ENCODE data around the gene CRELD2.
A peak's percentile ranks its signal among the peaks of the same experiment; 100 is the strongest.

Gene CRELD2

DNA sequence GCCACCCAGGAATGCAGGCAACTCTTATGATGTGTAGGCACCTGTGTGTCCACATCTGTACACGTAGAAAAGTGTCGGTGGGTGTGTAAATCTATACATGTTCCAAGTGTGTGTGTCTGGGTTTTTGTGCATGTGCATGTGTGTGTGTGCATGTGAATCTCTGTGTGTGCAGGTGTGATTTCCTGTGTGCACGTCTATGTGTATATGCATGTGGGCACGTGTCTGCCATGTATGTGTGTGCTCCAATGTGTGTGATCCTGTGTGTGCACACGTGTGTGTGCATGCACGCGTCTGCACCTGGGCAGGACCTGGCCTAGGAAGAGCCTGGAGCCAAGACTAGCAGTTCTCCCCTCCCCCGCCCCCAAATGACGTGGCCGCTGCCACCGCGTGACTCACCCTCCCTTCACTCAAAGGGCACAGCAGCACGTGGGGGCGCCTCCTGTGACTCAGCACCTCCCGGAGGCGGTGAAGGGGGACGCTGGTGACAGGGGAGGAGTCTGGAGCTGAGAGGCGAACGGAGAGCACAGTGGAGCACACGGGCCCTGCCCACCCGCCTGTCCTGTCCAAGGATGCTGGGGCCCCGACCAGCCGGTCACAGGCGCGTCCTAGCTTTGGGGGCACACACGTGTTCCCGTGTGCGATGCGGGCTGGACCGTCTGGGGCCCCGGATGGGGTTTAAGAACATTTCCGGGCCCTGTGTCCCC is 52.2 kb downstream of the CRELD2 start:
- DNase-seq, result peak; percentile 79 to 83

DNA sequence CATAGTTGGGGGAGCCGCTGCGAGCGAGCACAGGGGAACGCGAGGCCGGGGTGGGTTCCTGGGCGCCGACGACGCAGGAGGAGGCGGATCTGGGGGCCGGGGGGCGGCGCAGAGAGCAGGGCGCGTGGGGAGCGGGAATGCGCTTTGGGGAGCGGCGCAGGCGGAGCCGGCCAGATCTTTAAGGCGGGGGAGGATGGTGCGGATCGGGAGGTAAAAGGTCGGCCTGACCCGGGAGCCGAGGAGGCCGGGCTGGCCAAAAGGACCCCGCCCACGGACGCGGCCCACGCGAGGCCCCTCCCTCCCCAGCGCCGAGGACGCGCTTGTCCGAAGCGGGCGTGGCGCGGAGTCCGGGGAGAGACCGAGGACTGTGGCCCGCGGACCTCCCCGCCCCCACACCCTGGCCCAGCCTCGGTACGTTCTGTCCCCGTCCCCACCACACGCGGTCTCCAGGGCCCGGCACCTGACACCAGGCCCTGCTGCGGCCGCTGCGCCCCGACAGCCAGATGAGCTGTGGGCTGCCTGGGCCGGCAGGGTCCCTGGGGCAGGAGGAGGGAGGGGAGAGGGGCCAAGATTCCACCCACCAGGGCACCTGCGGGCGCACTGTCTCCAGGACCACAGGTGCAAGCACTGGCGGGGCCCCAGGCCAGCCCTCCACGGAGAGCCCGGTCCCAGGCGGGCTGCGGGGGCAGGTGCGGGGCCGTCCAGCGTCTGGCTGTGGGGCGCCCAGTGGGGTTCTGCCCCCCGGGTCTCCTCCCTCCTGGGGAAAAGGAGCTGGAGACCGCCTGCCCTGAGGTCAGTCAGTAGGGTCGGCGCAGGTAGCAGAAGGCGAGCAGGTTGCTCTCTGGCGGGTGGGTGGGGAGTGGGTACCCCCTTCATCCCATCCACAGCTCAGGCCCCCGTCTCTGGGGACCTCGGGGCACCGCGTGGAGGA is 53.1 kb downstream of the CRELD2 start:
- no peak for DNase-seq

DNA sequence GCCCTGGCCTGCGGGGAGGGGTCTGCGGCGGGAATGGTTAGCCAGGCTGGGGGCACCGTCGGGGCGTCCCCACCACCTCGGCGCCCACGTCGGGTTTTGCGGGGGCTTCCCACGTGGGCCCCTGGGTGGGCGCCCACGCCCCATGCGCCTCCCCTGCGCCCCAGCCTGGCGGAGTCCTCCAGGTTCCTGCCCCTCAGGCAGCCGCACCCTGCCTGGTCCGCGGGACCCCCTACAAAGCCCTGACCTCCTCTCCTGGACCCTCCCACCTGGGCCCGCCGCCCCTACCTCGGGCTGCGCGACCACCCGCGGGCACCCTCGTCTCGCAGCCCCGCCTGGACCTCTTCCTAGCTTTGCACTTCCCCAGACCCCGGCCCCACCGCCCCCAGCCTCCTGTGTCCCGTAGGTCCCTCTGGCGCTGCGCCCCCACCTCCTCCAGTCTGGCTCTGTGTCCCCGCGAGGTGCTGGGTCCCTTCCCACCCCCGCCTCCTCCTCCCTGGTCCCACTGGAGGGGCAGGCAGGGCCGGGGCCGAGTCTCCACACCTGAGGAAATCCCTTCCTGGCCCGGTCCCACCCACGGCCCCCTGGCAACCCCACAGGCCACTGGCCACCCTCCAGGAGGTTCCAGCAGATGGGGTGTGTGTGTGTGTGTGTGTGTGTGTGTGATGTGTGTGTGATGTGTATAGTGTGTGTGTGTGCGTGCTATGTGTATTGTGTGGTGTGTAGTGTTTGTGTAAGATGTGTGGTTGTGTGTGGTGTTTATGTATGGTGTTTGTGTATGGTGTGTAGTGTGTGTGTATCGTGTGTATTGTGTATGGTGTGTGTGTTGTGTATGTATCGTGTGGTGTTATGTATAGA is 54.0 kb downstream of the CRELD2 start:
- DNase-seq, result no peak

DNA sequence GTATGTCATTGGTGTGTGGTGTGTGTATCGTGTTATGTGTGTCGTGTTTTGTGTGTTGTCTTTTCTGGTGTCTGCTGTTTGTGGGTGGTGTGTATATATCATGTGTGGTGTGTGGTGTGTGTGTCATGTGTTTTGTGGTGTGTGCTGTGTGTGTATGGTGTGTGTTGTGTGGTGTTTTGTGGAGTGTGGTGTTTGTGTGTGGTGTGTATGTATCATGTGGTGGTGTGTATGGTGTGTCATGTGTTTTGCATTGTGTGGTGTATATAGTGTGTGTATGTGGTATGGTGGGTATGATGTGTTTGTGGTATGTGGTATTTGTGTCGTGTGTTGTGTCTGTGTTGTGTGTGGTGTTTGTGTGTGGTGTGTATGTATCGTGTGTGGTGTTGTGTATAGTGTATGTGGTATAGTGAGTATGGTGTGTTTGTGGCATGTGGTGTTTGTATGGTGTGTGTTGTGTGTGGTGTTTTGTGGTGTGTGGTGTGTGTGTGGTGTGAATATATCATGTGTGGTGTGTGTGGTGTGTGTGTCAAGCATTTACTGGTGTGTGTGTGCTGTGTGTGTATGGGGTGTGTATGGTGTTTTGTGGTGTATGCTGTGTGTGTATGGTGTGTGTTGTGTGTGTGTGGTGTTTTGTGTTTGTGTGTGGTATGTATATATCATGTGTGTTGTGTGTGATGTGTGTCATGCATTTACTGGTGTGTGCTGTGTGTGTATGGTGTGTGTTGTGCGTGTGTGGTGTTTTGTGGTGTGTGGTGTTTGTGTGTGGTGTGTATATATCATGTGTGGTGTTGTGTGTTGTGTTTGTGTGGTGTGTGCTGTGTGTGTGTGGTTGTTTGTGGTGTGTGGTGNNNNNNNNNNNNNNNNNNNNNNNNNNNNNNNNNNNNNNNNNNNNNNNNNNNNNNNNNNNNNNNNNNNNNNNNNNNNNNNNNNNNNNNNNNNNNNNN is 54.9 kb downstream of the CRELD2 start:
- DNase-seq, result no peak

DNA sequence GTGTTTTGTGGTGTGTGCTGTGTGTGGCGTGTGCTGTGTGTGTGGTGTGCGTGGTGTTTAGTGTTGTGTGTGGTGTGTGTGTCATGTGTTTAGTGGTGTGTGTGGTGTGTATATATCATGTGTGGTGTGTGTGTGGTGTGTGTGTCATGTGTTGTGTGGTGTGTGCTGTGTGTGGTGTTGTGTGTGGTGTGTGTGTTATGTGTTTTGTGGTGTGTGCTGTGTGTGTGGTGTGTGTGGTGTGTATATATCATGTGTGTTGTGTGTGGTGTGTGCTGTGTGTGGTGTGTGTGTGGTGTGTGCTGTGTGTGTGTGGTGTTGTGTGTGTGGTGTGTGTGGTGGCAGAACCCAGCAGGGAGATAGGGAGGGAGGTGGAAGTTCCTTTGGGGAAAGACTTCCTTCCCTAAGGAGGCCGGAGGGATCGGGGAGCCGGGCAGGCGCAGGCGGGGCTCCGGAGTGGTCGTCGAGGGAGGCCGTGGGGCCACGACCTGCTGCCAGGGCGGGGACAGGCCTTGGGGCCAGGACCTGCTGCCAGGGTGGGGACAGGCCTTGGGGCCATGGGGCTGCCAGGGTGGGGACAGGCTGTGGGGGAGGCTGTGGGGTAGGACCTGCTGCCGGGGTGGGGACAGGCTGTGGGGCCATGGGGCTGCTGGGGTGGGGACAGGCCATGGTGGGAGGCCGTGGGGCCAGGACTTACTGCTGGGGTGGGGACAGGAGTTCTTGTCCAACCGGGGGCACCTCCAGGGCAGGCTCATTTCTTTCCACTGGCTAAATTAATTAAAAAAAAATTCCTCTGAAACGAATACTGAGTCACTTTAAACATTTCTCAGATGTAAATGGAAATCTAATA is 57.3 kb downstream of the CRELD2 start:
- no peak for DNase-seq

DNA sequence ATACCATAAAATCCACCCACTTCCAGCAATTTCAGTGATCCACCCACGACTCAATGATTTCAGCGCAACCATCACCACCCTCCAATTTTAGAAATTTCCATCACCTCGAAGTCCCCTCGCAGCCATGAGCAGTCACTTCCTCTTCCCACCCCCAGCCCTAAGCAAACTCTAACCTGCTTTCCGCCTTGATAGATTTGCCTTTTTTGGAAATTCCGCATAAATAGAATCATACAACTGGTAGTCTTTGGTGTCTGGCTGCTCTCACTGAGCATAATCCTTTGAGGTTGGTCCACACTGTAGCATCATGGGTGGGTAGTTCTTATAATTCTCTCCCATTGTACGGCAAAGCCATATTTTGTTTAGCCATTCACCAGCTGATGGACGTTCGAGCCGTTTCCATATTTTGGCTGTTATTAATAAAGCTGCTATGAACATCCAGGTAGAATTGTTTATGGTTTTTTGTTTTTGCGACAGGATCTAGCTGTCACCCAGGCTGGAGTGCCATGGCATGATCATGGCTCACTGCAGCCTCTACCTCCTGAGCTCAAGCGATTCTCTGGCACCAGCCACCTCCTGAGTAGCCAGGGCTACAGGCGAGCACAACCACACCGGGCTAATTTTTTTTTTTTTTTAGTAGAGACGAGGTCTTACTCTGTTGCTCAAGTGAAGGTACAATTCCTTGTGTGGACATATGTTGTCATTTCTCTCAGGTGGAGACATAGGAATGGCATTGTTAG is 58.2 kb downstream of the CRELD2 start:
- no peak for DNase-seq
